MCF 10A (cell line): ENCODE results near the gene KIF21B. TPM values are rescaled to one million over a fixed set of nuclear protein-coding genes. Genes with fewer than 3 reads are reported as not detected.

Source experiments
- BruUV-seq: library from RNA; stranded (reverse); fragments of 400-500 nt; replicated peaks from 2 replicates; lab custom pipeline; 2021; lab: Mats Ljungman, UMichigan
- CTCF ChIA-PET: fragments of 300-600 bp; sonication (Branson Sonifier 250); formaldehyde crosslinking; extraction: SDS; loops from one replicate; lab custom pipeline; 2021; ENCODE audit warnings: antibody characterized with exemption, inconsistent platforms; lab: Yijun Ruan, JAX
- POLR2A ChIA-PET: fragments of 300-600, 350-650 bp; sonication (Branson Sonifier 250); formaldehyde crosslinking; extraction: SDS; loops from one replicate; lab custom pipeline; 2020; ENCODE audit warnings: antibody characterized with exemption, inconsistent platforms; lab: Yijun Ruan, JAX
- DNase-seq: peaks from one replicate; pipeline ENCODE4 v3.0.0-alpha.2; 2018; ENCODE audit not compliant: unreplicated experiment
- H3K27ac Mint-ChIP-seq: one replicate; pipeline ENCODE4 v1.8.0; 2022; ENCODE audit warnings: mild to moderate bottlenecking, low read depth, mixed read lengths; ENCODE audit not compliant: unreplicated experiment
- H3K27me3 Mint-ChIP-seq: one replicate; pipeline ENCODE4 v1.8.0; 2022; ENCODE audit warnings: mixed read lengths; ENCODE audit not compliant: insufficient read depth, unreplicated experiment
- H3K36me3 Mint-ChIP-seq: one replicate; pipeline ENCODE4 v1.8.0; 2022; ENCODE audit warnings: mild to moderate bottlenecking, moderate library complexity, mixed read lengths; ENCODE audit not compliant: insufficient read depth, unreplicated experiment
- H3K4me1 Mint-ChIP-seq: one replicate; pipeline ENCODE4 v1.8.0; 2022; ENCODE audit warnings: mixed read lengths; ENCODE audit not compliant: insufficient read depth, unreplicated experiment
- H3K4me3 Mint-ChIP-seq: one replicate; pipeline ENCODE4 v1.8.0; 2022; ENCODE audit warnings: mild to moderate bottlenecking, moderate library complexity, mixed read lengths; ENCODE audit not compliant: unreplicated experiment
- H3K9me3 Mint-ChIP-seq: one replicate; pipeline ENCODE4 v1.8.0; 2022; ENCODE audit warnings: mixed read lengths; ENCODE audit not compliant: unreplicated experiment
- intact Hi-C: fragments of 100-400 bp; cut with micrococcal nuclease; formaldehyde crosslinking; loops from 2 replicates; pipeline ENCODE4 v1.14.1; 2022
- total RNA-seq: library from RNA; stranded (reverse); gene quantifications from 2 replicates; pipeline ENCODE4 v1.2.3, GENCODE V29; 2022
- TF ChIP-seq, protein P1 (sequence below): fragments of 200-600 bp; IDR thresholded peaks from one replicate; pipeline ENCODE4 v1.8.0; 2022; ENCODE audit warnings: antibody characterized with exemption, mild to moderate bottlenecking; ENCODE audit not compliant: unreplicated experiment

The KIF21B gene
- total RNA-seq, 1 experiment from 2014 or later, result 12.7 TPM

DNA sequence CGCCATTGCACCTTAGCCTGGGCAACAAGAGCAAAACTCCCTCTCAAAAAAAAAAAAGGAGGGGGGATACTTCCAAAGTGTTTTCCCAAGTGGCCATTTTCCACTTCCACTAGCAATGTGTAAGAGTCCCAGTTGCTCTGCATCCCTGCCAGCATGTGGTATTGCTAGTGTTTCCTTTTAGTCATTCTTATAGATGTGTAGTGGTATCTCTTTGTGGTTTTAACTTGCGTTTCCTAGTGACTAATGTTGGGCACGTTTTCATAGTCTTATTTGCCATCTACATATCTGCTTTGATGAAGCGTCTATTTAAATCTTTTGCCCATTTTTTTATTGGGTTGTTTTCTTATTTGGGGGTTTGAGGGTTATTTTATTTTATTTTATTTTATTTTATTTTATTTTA is 97.7 kb downstream of the KIF21B start:
- intact Hi-C loops, result no loop called here
- ChIA-PET POLR2A (no interaction called here), CTCF (no interaction called here)
- Mint-ChIP-seq H3K27ac (no peak overlapping the region), H3K27me3 (no peaks in the 10 kb centered on the region), H3K36me3 (no peaks in the 10 kb centered on the region), H3K9me3 (peaks cover under 1% of the 10 kb centered on the region), H3K4me1 (peaks cover 6% of the 10 kb centered on the region), H3K4me3 (no peak overlapping the region)
- BruUV-seq, result no TSS peak
- DNase-seq, result peak; percentile 74
- TF ChIP-seq, protein P1, sequence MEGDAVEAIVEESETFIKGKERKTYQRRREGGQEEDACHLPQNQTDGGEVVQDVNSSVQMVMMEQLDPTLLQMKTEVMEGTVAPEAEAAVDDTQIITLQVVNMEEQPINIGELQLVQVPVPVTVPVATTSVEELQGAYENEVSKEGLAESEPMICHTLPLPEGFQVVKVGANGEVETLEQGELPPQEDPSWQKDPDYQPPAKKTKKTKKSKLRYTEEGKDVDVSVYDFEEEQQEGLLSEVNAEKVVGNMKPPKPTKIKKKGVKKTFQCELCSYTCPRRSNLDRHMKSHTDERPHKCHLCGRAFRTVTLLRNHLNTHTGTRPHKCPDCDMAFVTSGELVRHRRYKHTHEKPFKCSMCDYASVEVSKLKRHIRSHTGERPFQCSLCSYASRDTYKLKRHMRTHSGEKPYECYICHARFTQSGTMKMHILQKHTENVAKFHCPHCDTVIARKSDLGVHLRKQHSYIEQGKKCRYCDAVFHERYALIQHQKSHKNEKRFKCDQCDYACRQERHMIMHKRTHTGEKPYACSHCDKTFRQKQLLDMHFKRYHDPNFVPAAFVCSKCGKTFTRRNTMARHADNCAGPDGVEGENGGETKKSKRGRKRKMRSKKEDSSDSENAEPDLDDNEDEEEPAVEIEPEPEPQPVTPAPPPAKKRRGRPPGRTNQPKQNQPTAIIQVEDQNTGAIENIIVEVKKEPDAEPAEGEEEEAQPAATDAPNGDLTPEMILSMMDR, result no peak

GRCh38 chr1:200923601-200924000 is 99.9 kb downstream of the KIF21B start:
- CTCF ChIA-PET, result interaction anchor here (0.6 to 1.3 kb wide), 4 partner anchors 42 to 438 kb away, joined by 3 to 4 read pairs (median 4); no protein-coding TSS in a partner anchor
- H3K27ac Mint-ChIP-seq, result no peak overlapping the region
- peaks cover 6% of the 10 kb centered on the region for H3K4me1 Mint-ChIP-seq
- no peaks in the 10 kb centered on the region for H3K9me3 Mint-ChIP-seq
- POLR2A ChIA-PET, result interaction anchor here (0.9 to 1.7 kb wide), 3 partner anchors 25 to 29 kb away, joined by 3 to 6 read pairs (median 6); partner anchors contain the start of gene INAVA
- TF ChIP-seq, protein P1, result no peak
- H3K4me3 Mint-ChIP-seq, result no peak overlapping the region
- no peaks in the 10 kb centered on the region for H3K27me3 Mint-ChIP-seq
- no peak for DNase-seq
- BruUV-seq, result no TSS peak
- no peaks in the 10 kb centered on the region for H3K36me3 Mint-ChIP-seq
- intact Hi-C loops, result no loop called here

- CTCF ChIA-PET, result interaction anchor here (0.6 to 1.7 kb wide), 4 partner anchors 9 to 29 kb away, joined by 3 to 6 read pairs (median 3); no protein-coding TSS in a partner anchor
- no peak for DNase-seq
- Mint-ChIP-seq H3K27me3 (no peaks in the 10 kb centered on the region), H3K4me3 (no peak overlapping the region), H3K9me3 (no peaks in the 10 kb centered on the region), H3K36me3 (no peaks in the 10 kb centered on the region), H3K4me1 (peaks cover 15% of the 10 kb centered on the region), H3K27ac (no peak overlapping the region)
- TF ChIP-seq, protein P1, result no peak
- intact Hi-C loops, result no loop called here
- POLR2A ChIA-PET, result interaction anchor here (0.6 to 1.7 kb wide), 3 partner anchors 10 to 367 kb away, joined by 3 to 6 read pairs (median 3); partner anchors contain the start of gene INAVA
- no TSS peak for BruUV-seq
These were observed 101.1 kb downstream of the KIF21B start for GRCh38 chr1:200922406-200922805.

- no TSS peak for BruUV-seq
- H3K9me3 Mint-ChIP-seq, result no peaks in the 10 kb centered on the region
- CTCF ChIA-PET, result interaction anchor here (0.6 to 1.7 kb wide), 5 partner anchors 9 to 109 kb away, joined by 3 to 6 read pairs (median 3); no protein-coding TSS in a partner anchor
- H3K36me3 Mint-ChIP-seq, result peaks cover 4% of the 10 kb centered on the region
- no peaks in the 10 kb centered on the region for H3K27me3 Mint-ChIP-seq
- H3K4me1 Mint-ChIP-seq, result peaks cover 23% of the 10 kb centered on the region
- TF ChIP-seq, protein P1, result no peak
- H3K27ac Mint-ChIP-seq, result no peak overlapping the region
- DNase-seq, result no peak
- POLR2A ChIA-PET, result interaction anchor here (0.6 to 1.2 kb wide), 3 partner anchors 10 to 368 kb away, joined by 3 read pairs; no protein-coding TSS in a partner anchor
- intact Hi-C loops, result no loop called here
- no peak overlapping the region for H3K4me3 Mint-ChIP-seq
These were observed 101.9 kb downstream of the KIF21B start for GRCh38 chr1:200921571-200922110.

Other genes with a start within 250 kb of the KIF21B start
- 0.25 and 0.68 TPM in 2 replicates for gene GPR25, start 150.7 kb downstream of the KIF21B start, total RNA-seq
- 25.1 and 30.5 TPM in 2 replicates for gene INAVA, start 128.8 kb downstream of the KIF21B start, total RNA-seq
- not detected in 2 replicates for gene CACNA1S, start 88.7 kb upstream of the KIF21B start, total RNA-seq
- not detected in 2 replicates for gene ASCL5, start 103.5 kb upstream of the KIF21B start, total RNA-seq
- 67.2 and 71.7 TPM in 2 replicates for gene TMEM9, start 130.8 kb upstream of the KIF21B start, total RNA-seq
- gene IGFN1, start 167.1 kb upstream of the KIF21B start, total RNA-seq, result 0.05 and 0.26 TPM in 2 replicates